Retinal pigment epithelial cell (primary cell): ENCODE results near the gene NTRK1.

Experiments
- DNase-seq: peaks from one replicate; pipeline ENCODE4 v3.0.0-alpha.2; 2010; ENCODE audit warnings: low read depth
- H3K4me3 ChIP-seq: 2 replicates; pipeline ENCODE4 v1.5.1; 2011; ENCODE audit warnings: mild to moderate bottlenecking, low read length, control low read depth, moderate library complexity
- TF ChIP-seq, protein P1 (sequence below): conservative IDR thresholded peaks from 2 replicates; pipeline ENCODE4 v1.5.1; 2011; ENCODE audit warnings: low read depth, low read length, control low read depth, inconsistent platforms

Gene NTRK1

GRCh38 chr1:156910309-156910782 is 49.7 kb downstream of the NTRK1 start:
- H3K4me3 ChIP-seq, result no peak overlapping the region
- no peak for DNase-seq
- TF ChIP-seq, protein P1, sequence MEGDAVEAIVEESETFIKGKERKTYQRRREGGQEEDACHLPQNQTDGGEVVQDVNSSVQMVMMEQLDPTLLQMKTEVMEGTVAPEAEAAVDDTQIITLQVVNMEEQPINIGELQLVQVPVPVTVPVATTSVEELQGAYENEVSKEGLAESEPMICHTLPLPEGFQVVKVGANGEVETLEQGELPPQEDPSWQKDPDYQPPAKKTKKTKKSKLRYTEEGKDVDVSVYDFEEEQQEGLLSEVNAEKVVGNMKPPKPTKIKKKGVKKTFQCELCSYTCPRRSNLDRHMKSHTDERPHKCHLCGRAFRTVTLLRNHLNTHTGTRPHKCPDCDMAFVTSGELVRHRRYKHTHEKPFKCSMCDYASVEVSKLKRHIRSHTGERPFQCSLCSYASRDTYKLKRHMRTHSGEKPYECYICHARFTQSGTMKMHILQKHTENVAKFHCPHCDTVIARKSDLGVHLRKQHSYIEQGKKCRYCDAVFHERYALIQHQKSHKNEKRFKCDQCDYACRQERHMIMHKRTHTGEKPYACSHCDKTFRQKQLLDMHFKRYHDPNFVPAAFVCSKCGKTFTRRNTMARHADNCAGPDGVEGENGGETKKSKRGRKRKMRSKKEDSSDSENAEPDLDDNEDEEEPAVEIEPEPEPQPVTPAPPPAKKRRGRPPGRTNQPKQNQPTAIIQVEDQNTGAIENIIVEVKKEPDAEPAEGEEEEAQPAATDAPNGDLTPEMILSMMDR, result peak; percentile 82

DNA sequence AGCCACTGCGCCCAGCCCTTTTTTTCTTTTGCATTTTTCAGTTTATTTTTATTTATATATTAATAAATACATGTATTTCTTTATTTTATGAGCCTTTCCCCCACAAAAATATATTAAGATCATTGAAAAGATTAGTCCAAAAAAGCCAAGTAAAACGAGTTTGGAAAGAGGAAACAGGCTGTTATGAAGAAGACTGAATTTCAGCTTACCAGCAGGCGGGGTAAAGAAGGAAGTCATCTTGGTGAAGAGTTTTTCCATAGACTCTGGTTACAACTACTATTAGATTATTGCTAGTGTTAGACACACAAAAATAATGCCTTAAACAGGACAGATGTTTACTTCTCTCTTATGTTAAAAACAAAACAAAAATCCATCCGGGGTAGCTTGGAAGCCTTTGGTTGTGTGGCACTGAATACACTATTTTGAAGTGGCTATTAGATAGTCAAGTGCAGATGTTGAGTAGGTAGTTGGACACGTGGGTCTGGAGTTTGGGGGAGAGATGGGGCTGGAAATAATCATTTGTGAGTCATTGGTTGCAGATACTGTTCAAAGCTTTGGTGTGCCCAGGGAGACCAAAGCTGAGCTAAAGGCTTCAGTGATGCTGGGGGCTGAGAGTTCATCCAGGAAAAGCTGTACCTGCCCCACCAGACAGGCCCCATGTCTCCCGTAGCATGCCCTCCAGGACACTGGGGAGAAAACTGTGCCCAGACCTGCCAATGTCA is 51.1 kb downstream of the NTRK1 start:
- no peak overlapping the region for H3K4me3 ChIP-seq
- no peak for DNase-seq
- TF ChIP-seq, protein P1, result no peak

- TF ChIP-seq, protein P1, result no peak
- no peak for DNase-seq
- no peak overlapping the region for H3K4me3 ChIP-seq
Observed at GRCh38 chr1:156912310-156912709, 51.6 kb downstream of the NTRK1 start.

GRCh38 chr1:156912861-156913808 is 52.5 kb downstream of the NTRK1 start:
- no peak overlapping the region for H3K4me3 ChIP-seq
- DNase-seq, result no peak
- TF ChIP-seq, protein P1, result no peak

GRCh38 chr1:156913809-156914387 is 53.2 kb downstream of the NTRK1 start:
- TF ChIP-seq, protein P1, result no peak
- DNase-seq, result no peak
- H3K4me3 ChIP-seq, result no peak overlapping the region

- TF ChIP-seq, protein P1, result no peak
- DNase-seq, result no peak
- H3K4me3 ChIP-seq, result no peak overlapping the region
Observed at GRCh38 chr1:156914440-156914856, 53.8 kb downstream of the NTRK1 start.
